DND-41 (cell line): ENCODE measurements around the gene LTB.

ENCODE experiments used
- ATAC-seq: fragments of 200-7000 bp; cut with Tn5 transposase; 3 replicates; pipeline ENCODE4 v1.9.1; 2021; ENCODE audit warnings: low read depth; ENCODE audit not compliant: insufficient read depth
- DNase-seq: peaks from one replicate; pipeline ENCODE4 v3.0.0-alpha.2; 2020
- H2AFZ ChIP-seq: 2 replicates; pipeline ENCODE4 v1.6.0; 2012; ENCODE audit warnings: low read depth, low read length
- H3K27ac ChIP-seq: 2 replicates; pipeline ENCODE4 v1.5.1; 2012; ENCODE audit warnings: low read length, inconsistent platforms
- H3K27me3 ChIP-seq: fragments of 200-600 bp; sonication (generic); 2 replicates; pipeline ENCODE4 v1.6.0; 2012; ENCODE audit warnings: low read length, mild to moderate bottlenecking, inconsistent platforms; ENCODE audit not compliant: insufficient read depth, poor library complexity
- H3K36me3 ChIP-seq: 2 replicates; pipeline ENCODE4 v1.5.1; 2012; ENCODE audit warnings: low read length, inconsistent platforms; ENCODE audit not compliant: insufficient read depth
- H3K4me1 ChIP-seq: 2 replicates; pipeline ENCODE4 v1.5.1; 2012; ENCODE audit warnings: mild to moderate bottlenecking, low read length; ENCODE audit not compliant: insufficient read depth
- H3K4me2 ChIP-seq: 2 replicates; pipeline ENCODE4 v1.6.0; 2012; ENCODE audit warnings: mild to moderate bottlenecking, moderate library complexity, low read length, inconsistent platforms; ENCODE audit not compliant: insufficient read depth
- H3K4me3 ChIP-seq, 2 experiments: fragments of 200-600 bp in 1 of 2; shearing (Covaris generic) in 1 of 2; 2 replicates each; pipeline ENCODE4 v1.5.1; 2012 to 2016; ENCODE audit warnings: inconsistent platforms in 2 of 2, low read length in 2 of 2, mild to moderate bottlenecking in 2 of 2, low read depth in 1 of 2, moderate library complexity in 1 of 2
- H3K79me2 ChIP-seq: 2 replicates; pipeline ENCODE4 v1.6.0; 2012; ENCODE audit warnings: low read length, inconsistent platforms; ENCODE audit not compliant: insufficient read depth
- H3K9ac ChIP-seq: 2 replicates; pipeline ENCODE4 v1.6.0; 2012; ENCODE audit warnings: low read depth, mild to moderate bottlenecking, inconsistent platforms, low read length, moderate library complexity
- H3K9me3 ChIP-seq: 2 replicates; pipeline ENCODE4 v1.5.1; 2012; ENCODE audit warnings: low read length, moderate library complexity, mild to moderate bottlenecking, inconsistent platforms; ENCODE audit not compliant: insufficient read depth, severe bottlenecking
- H4K20me1 ChIP-seq: 2 replicates; pipeline ENCODE4 v1.6.0; 2012; ENCODE audit warnings: low read length; ENCODE audit not compliant: insufficient read depth
- CTCF ChIP-seq: IDR thresholded peaks from 2 replicates; pipeline ENCODE4 v1.5.1; 2012; ENCODE audit warnings: borderline replicate concordance, low read length, moderate library complexity, mild to moderate bottlenecking; ENCODE audit not compliant: poor library complexity, severe bottlenecking; ENCODE audit errors: extremely low read depth
- EZH2 ChIP-seq: IDR thresholded peaks from 3 replicates; pipeline ENCODE4 v1.6.1; 2012; ENCODE audit warnings: borderline replicate concordance, low read depth, mild to moderate bottlenecking, moderate library complexity, low read length, inconsistent platforms; ENCODE audit not compliant: severe bottlenecking

The LTB gene

GRCh38 chr6:31582230-31582643 is at the start of gene LTB:
Gene LTB, minus strand, starts transcription at chr6:31582424. Its CDS starts 7 bp downstream, at chr6:31582417.
- no peak for TF ChIP-seq CTCF
- no peak for TF ChIP-seq EZH2
- H3K9me3 ChIP-seq: no peaks in the 10 kb centered on the region
- H2AFZ ChIP-seq: peak within 1 kb of the TSS; percentile 100
- no peaks in the 10 kb centered on the region for H4K20me1 ChIP-seq
- DNase-seq (peak; percentile 84), ATAC-seq (peak; percentile 25)
- H3K4me3 ChIP-seq: peak within 1 kb of the TSS; percentile 78 to 95
- H3K9ac ChIP-seq: peak within 1 kb of the TSS; percentile 91
- peaks cover 51% of the 10 kb centered on the region for H3K4me1 ChIP-seq
- peaks cover 10% of the 10 kb centered on the region for H3K27me3 ChIP-seq
- H3K27ac ChIP-seq: peak within 1 kb of the TSS; percentile 76
- H3K4me2 ChIP-seq: peak within 1 kb of the TSS; percentile 99
- no peaks in the 10 kb centered on the region; the same call in 1 of the 2 replicates for H3K36me3 ChIP-seq
- peaks cover 4% of the 10 kb centered on the region; the same call in 1 of the 2 replicates for H3K79me2 ChIP-seq

DNA sequence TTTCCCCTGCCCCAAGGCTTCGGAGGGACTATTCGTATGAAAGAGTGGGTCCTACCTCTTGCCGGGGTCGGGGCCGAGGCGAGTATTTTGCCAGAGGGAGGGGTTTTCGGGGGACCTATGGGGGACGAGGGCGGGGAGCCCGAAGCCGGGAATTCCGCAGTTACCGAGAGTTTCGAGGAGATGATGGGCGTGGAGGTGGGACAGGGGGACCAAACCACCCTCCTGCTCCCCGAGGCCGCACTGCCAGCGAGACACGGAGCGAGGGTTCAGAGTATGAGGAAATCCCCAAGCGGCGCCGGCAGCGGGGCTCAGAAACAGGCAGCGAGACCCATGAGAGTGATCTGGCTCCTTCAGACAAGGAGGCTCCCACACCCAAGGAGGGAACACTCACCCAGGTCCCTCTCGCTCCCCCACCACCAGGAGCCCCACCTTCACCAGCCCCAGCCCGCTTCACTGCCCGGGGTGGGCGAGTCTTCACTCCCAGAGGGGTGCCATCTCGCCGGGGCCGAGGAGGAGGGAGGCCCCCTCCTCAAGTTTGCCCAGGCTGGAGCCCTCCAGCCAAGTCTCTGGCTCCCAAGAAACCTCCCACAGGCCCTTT is 49.6 kb upstream of the LTB start:
- H3K27ac ChIP-seq: no peak overlapping the region
- TF ChIP-seq EZH2 (no peak), CTCF (no peak)
- peaks cover 40% of the 10 kb centered on the region for H3K79me2 ChIP-seq
- peak; percentile 8; the same call in 1 of the 3 replicates for ATAC-seq
- H3K27me3 ChIP-seq: no peaks in the 10 kb centered on the region
- DNase-seq: no peak
- H3K9ac ChIP-seq: no peak overlapping the region
- H3K36me3 ChIP-seq: peaks cover 100% of the 10 kb centered on the region
- H3K9me3 ChIP-seq: no peaks in the 10 kb centered on the region
- H2AFZ ChIP-seq: no peak overlapping the region
- H3K4me3 ChIP-seq: no peak overlapping the region
- H4K20me1 ChIP-seq: peaks cover 76% of the 10 kb centered on the region
- H3K4me1 ChIP-seq: 0 out of 2 replicates have a peak, but pooled peaks cover 4% of the 10 kb centered on the region
- H3K4me2 ChIP-seq: no peak overlapping the region

- ATAC-seq: no peak
- no peak overlapping the region for H3K4me3 ChIP-seq
- no peaks in the 10 kb centered on the region for H3K9me3 ChIP-seq
- H2AFZ ChIP-seq: no peak overlapping the region
- peaks cover 45% of the 10 kb centered on the region for H3K79me2 ChIP-seq
- H3K9ac ChIP-seq: no peak overlapping the region
- peaks cover 76% of the 10 kb centered on the region for H4K20me1 ChIP-seq
- no peak overlapping the region for H3K27ac ChIP-seq
- DNase-seq: no peak
- H3K36me3 ChIP-seq: peaks cover 100% of the 10 kb centered on the region
- 0 out of 2 replicates have a peak, but pooled peaks cover 4% of the 10 kb centered on the region for H3K4me1 ChIP-seq
- no peak for TF ChIP-seq EZH2
- TF ChIP-seq CTCF: no peak
- no peak overlapping the region for H3K4me2 ChIP-seq
- no peaks in the 10 kb centered on the region for H3K27me3 ChIP-seq
Observed at GRCh38 chr6:31631209-31631608, 49.0 kb upstream of the LTB start.
